GM18499 (cell line): ENCODE measurements around the gene MMP28.

Experiments used
- ATAC-seq: cut with Tn5 transposase; IDR thresholded peaks from one replicate; pipeline ENCODE4 v1.9.1; 2021; ENCODE audit warnings: moderate number of reproducible peaks; ENCODE audit not compliant: insufficient read depth, unreplicated experiment

MMP28 gene, protein sequence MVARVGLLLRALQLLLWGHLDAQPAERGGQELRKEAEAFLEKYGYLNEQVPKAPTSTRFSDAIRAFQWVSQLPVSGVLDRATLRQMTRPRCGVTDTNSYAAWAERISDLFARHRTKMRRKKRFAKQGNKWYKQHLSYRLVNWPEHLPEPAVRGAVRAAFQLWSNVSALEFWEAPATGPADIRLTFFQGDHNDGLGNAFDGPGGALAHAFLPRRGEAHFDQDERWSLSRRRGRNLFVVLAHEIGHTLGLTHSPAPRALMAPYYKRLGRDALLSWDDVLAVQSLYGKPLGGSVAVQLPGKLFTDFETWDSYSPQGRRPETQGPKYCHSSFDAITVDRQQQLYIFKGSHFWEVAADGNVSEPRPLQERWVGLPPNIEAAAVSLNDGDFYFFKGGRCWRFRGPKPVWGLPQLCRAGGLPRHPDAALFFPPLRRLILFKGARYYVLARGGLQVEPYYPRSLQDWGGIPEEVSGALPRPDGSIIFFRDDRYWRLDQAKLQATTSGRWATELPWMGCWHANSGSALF

GRCh38 chr17:35795007-35795870 is at the start of gene MMP28:
Gene MMP28 (minus strand): TSS chr17:35795641. CDS start chr17:35795377, 264 bp downstream.
- no peak for ATAC-seq

- ATAC-seq = no peak
Measured at GRCh38 chr17:35844547-35844946, 49.1 kb upstream of the MMP28 start.

- no peak for ATAC-seq
Measured at GRCh38 chr17:35843698-35844097, 48.3 kb upstream of the MMP28 start.

DNA sequence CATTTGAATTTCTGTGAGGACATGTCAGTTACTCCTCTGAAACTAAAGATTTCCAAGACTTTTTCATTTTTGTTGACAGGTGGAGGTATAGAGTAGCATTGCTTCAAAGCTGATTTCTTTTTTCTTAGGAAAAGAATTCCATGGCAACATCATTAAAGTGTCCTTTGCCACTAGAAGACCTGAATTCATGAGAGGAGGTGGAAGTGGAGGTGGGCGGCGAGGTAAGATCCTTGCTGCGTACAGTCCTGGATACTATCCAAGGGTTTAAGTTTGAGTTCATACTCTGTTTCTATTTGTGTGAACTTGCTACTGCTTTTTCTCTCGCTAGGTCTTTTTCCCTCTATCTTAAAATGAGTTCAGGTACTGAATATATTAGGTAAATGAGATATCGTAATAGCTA is 46.8 kb upstream of the MMP28 start:
- no peak for ATAC-seq

DNA sequence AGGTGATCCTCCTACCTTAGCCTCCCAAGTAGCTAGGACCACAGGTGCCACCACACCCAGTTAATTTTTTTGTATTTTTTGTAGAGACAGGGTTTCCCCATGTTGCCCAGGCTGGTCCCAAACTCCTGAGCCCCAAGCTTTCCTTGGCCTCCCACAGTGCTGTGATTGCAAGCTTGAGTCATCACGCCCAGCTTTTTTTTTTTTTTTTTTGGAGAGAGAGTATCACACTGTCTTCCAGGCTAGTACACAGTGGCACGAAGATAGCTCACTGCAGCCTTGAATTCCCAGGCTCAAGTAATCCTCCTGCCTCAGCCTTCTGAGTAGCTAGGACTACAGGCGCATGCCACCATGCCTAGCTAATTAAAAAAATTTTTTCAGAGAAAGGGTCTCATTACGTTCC is 46.1 kb upstream of the MMP28 start:
- ATAC-seq = no peak

DNA sequence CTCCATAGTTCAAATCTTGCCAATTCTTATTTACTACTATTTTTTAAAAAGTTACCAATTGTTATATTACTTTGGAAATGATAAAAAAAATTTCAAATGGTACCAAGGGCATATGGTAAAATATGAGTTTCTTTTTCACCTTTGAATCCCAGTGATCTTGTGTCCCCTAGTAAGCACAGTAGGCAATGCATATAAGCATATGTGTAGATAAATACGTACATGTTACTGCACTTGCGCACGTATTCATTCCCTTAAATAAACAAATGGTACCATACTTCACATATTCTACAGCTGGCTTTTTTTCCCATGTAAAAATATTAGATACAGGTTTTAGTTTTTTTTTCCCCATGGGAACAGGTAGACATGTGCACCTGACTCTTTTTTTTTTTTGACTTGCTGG is 45.7 kb upstream of the MMP28 start:
- ATAC-seq = no peak

DNA sequence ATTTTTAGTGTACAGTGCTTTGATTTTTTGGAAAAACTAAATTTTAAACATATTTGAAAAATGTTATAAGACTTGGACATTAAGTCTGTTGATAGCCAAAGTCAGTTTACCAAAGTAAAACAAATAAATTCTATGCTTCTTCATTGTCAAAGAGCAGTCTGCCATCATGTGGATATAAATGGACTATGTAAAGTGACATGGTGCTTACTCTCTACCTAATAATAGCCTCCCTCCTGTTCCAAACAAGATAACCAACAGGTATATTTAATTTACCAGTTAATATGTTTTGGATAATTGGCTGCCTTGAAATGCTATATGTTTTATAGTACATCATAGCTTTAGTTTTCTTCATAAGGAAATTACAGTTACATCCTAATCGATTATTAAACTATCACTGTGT is 29.8 kb upstream of the MMP28 start:
- ATAC-seq = no peak

GRCh38 chr17:35821308-35821707 is 25.9 kb upstream of the MMP28 start:
- ATAC-seq = no peak

DNA sequence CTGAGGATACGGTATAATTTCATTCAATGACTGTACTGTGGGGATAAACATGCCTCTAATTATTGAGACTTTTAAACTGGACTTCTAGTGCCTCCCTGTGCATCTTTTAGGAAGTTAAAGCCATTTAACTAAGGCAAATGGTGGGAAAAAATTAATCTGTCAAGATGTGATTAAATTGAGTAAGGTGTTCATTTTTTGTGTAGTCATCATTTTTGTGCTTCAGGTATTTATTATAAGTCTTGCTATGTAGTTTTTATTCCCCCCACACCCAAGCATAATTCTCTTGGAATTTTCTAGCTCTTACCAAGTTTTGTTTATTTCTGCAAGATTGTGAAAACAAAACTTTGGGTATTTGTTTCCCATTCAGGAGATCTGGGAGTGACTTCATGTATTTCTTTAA is 24.0 kb upstream of the MMP28 start:
- ATAC-seq = no peak

- no peak for ATAC-seq
Measured at GRCh38 chr17:35817196-35817595, 21.8 kb upstream of the MMP28 start.

DNA sequence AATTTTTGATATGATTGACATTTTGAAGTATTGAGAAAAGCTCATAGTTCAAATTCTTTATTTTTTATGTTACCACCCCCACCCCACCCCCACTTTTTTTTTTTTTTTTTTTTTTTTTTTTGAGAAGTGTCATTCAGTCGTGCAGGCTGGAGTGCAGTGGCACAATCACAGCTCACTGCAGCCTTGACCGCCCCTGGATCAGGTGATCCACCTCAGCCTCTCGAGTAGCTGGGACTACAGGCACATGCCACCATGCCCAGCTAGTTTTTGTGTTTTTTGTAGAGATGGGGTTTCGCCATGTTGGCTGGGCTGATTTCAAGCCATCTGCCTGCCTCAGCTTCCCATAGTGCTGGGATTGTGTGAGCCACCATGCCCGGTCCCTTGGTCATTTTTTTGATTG is 21.3 kb upstream of the MMP28 start:
- no peak for ATAC-seq

GRCh38 chr17:35812456-35812855 is 17.0 kb upstream of the MMP28 start:
- no peak for ATAC-seq

DNA sequence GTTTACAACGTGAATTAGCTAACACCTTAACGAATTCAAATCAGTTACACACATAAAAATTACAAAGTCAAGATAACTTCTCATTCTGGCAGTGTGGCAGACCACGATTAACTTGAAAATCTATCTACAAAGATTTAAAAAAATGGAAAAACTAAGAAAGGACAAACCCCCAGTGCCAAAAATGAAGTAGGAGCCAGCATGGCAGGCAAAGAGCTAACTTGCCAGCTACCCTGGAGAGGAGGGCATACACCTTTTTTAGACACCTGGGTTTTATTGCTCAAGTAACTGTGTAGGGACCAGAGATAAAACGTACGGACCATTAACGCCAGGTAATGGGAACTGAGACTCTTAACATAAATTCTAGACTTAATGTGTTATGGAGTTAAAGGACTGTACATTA is 16.3 kb upstream of the MMP28 start:
- no peak for ATAC-seq

- ATAC-seq = no peak
Measured at GRCh38 chr17:35809855-35810461, 14.5 kb upstream of the MMP28 start.

DNA sequence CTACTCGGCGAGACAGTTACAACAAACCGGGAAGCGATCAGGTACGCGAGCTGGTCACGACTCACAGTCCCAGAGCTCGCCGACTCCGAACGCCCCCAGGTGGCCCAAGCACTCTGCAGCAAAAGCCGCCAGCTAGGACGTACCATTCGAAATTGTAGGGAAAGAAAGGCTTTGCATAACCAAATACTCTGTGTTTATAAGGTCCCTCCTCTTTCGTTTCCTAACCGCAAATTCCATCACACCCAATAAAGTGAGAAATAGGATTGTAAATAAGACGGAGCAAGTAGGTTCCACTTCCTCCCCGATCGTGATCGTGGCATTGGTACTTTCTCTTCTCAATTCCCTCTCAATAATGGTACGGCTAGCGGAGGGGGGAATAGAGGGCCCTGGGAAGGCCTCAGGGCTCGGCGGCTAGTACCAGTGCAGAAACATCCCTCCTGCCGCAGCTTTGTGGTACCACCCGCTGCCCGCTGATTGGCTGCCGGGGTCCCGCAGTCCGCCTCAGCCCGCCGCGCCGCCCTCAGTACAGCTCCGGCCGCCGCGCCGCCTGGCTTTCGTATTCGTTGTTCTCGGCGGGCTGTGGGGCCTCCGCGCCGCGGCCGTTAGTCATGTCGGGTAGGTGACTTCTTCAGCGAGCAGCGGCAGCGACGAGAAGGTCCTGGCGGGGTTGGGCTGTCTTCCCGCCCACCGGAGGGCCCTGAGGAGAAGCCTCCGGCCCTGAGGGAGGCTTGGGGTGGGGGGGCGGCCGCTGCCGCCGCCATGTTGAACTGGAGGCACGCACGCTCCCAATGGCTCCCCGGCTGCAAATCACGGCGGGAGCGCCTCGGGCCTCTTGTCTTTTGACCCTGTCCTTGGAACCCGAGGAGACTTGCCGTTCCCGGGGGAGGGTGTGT is 13.8 kb upstream of the MMP28 start, which contains the start of gene TAF15:
Gene TAF15 (plus strand): TSS at position 523 of the 893 bp plus-strand sequence. CDS start 86 bp downstream, at position 609.
- ATAC-seq = peak; percentile 58

DNA sequence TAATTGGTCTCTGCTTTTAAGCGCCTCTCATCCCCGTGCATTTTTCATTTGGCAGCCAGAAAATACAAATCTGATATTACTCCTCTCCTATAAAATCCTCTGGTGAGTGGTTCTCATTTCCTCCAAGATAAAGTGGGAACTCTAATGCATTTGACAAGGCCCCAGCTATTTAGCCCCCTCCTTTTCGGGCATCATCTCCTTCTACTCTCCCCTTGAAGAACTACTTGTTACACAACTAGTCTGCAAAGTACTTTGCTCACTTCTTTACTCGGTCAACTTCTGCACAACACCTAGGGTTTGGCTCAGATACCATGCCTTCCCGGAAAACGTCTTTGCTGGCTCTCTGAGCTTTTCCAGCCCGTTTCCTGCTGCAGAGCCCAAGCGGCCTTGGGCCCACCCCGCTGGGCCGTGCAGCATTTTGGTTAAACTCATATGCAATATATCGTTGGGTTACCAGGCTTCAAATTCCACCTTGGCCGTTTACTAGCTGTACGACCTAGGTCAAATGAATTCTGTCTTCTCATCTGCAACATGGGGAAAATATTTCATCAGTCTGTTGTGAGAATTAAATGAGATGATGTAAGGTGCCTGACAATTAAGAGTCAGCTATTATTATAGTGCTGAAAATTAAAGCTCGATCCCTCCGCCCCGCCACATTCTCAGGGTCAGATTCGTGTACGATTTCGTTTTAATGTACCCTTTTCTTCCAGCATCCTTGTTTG is 13.0 kb upstream of the MMP28 start:
- ATAC-seq = no peak

- no peak for ATAC-seq
Measured at GRCh38 chr17:35807371-35808144, 12.1 kb upstream of the MMP28 start.

GRCh38 chr17:35804658-35805192 is 9.3 kb upstream of the MMP28 start:
- ATAC-seq = no peak
